H1 (cell line): ENCODE data around the gene WDR93. TPM values are rescaled to one million over a fixed set of nuclear protein-coding genes. Genes with fewer than 3 reads are reported as not detected.

Experiments used
- CTCF ChIA-PET: fragments of 300-600 bp; sonication (Branson Sonifier 250); formaldehyde crosslinking; loops from one replicate; lab custom pipeline; 2021; ENCODE audit not compliant: partially characterized antibody; lab: Charles Lee
- POLR2A ChIA-PET: fragments of 300-600 bp; sonication (Branson Sonifier 250); formaldehyde crosslinking; loops from one replicate; lab custom pipeline; 2021; ENCODE audit warnings: inconsistent platforms; ENCODE audit not compliant: partially characterized antibody; lab: Charles Lee
- DNase-seq, 2 experiments: peaks; one replicate each; pipeline versions ENCODE4 v3.0.0 to v3.0.0-alpha.2; 2010 to 2022; ENCODE audit warnings: low spot score in 2 of 2, low read depth in 1 of 2, mixed read lengths in 1 of 2
- FAIRE-seq: peaks from 2 replicates; lab custom pipeline; 2011; peaks lifted over from hg19 to GRCh38; lab: Jason Lieb, UNC
- H2AFZ ChIP-seq: 2 replicates; pipeline ENCODE4 v1.8.1; 2012; ENCODE audit warnings: low read length, inconsistent platforms
- H2AK5ac ChIP-seq: 2 replicates; pipeline ENCODE4 v1.6.1; 2013; ENCODE audit warnings: low read depth, low read length
- H2BK120ac ChIP-seq: replicated peaks from 2 replicates; pipeline ENCODE3; 2013; ENCODE audit warnings: low read depth, low read length, inconsistent platforms
- H2BK12ac ChIP-seq: 2 replicates; pipeline ENCODE4 v1.6.1; 2013; ENCODE audit warnings: low read depth, low read length
- H2BK15ac ChIP-seq: 2 replicates; pipeline ENCODE4 v1.6.1; 2013; ENCODE audit warnings: low read length
- H2BK20ac ChIP-seq: 2 replicates; pipeline ENCODE4 v1.6.1; 2013; ENCODE audit warnings: low read length
- H2BK5ac ChIP-seq: 2 replicates; pipeline ENCODE4 v1.6.1; 2013; ENCODE audit warnings: low read depth, low read length
- H3K14ac ChIP-seq: 2 replicates; pipeline ENCODE4 v1.6.1; 2013; ENCODE audit warnings: inconsistent platforms; ENCODE audit not compliant: insufficient read length
- H3K18ac ChIP-seq: 2 replicates; pipeline ENCODE4 v1.6.1; 2013; ENCODE audit warnings: low read length; ENCODE audit errors: extremely low read depth
- H3K23ac ChIP-seq: 2 replicates; pipeline ENCODE4 v1.6.1; 2013; ENCODE audit warnings: inconsistent platforms; ENCODE audit not compliant: insufficient read length
- H3K23me2 ChIP-seq: 2 replicates; pipeline ENCODE4 v1.6.1; 2013; ENCODE audit warnings: low read depth, low read length
- H3K27ac ChIP-seq: 2 replicates; pipeline ENCODE4 v1.6.1; 2011; ENCODE audit warnings: low read depth, low read length, inconsistent platforms
- H3K27me3 ChIP-seq, 4 experiments: replicated peaks in 1 of 4; 1 replicate in 1 of 4; 2 replicates in 3 of 4; pipeline versions ENCODE4 v1.6.1 to v1.8.1; 2011 to 2013; ENCODE audit warnings: low read length in 3 of 4, mild to moderate bottlenecking in 3 of 4, inconsistent platforms in 2 of 4, mixed read lengths in 2 of 4, moderate library complexity in 1 of 4; ENCODE audit not compliant: control insufficient read depth in 3 of 4, insufficient read depth in 3 of 4; ENCODE audit errors: extremely low read depth in 1 of 4
- H3K36me3 ChIP-seq, 4 experiments: 2 replicates each; pipeline versions ENCODE4 v1.6.1 to v1.8.1; 2011 to 2013; ENCODE audit warnings: mild to moderate bottlenecking in 4 of 4, low read length in 3 of 4, moderate library complexity in 2 of 4, control low read depth in 1 of 4, inconsistent platforms in 1 of 4; ENCODE audit not compliant: insufficient read depth in 4 of 4, control insufficient read depth in 2 of 4
- H3K4ac ChIP-seq: replicated peaks from 2 replicates; pipeline ENCODE3; 2013; ENCODE audit warnings: low read length, low read depth, mixed read lengths, inconsistent platforms; ENCODE audit not compliant: insufficient read length
- H3K4me1 ChIP-seq, 4 experiments: replicated peaks in 1 of 4; 1 replicate in 1 of 4; 2 replicates in 3 of 4; pipeline versions ENCODE4 v1.6.1 to v1.8.1; 2011 to 2013; ENCODE audit warnings: low read length in 3 of 4, inconsistent platforms in 2 of 4, mixed read lengths in 1 of 4; ENCODE audit not compliant: insufficient read depth in 4 of 4, control insufficient read depth in 3 of 4
- H3K4me2 ChIP-seq, 2 experiments: 2 replicates each; pipeline versions ENCODE4 v1.6.1 to v1.8.1; 2011 to 2013; ENCODE audit warnings: low read depth in 2 of 2, low read length in 2 of 2, control low read depth in 1 of 2, inconsistent platforms in 1 of 2, mild to moderate bottlenecking in 1 of 2; ENCODE audit not compliant: insufficient read depth in 1 of 2
- H3K4me3 ChIP-seq, 4 experiments: fragments of 200-600, 300-600 bp in 1 of 4; sonication (generic), shearing (Covaris generic), sonication (Bioruptor Twin) in 1 of 4; 2 replicates each; pipeline versions ENCODE4 v1.5.1 to v1.8.1; 2011 to 2016; ENCODE audit warnings: low read length in 4 of 4, low read depth in 3 of 4, control low read depth in 2 of 4, inconsistent platforms in 2 of 4, mild to moderate bottlenecking in 2 of 4, mixed read lengths in 1 of 4, moderate library complexity in 1 of 4; ENCODE audit not compliant: insufficient read depth in 2 of 4; ENCODE audit errors: extremely low read depth in 1 of 4
- H3K56ac ChIP-seq: replicated peaks from 2 replicates; pipeline ENCODE3; 2013; ENCODE audit warnings: low read depth, mild to moderate bottlenecking, mixed read lengths, low read length, inconsistent platforms; ENCODE audit not compliant: insufficient read length
- H3K79me1 ChIP-seq: 2 replicates; pipeline ENCODE4 v1.6.1; 2013; ENCODE audit warnings: low read depth, low read length, control low read depth
- H3K79me2 ChIP-seq, 2 experiments: 2 replicates each; pipeline versions ENCODE4 v1.6.1 to v1.8.1; 2012 to 2013; ENCODE audit warnings: low read length in 2 of 2, mild to moderate bottlenecking in 2 of 2, inconsistent platforms in 1 of 2; ENCODE audit not compliant: insufficient read depth in 2 of 2, control insufficient read depth in 1 of 2
- H3K9ac ChIP-seq, 4 experiments: replicated peaks in 1 of 4; 1 replicate in 1 of 4; 2 replicates in 3 of 4; pipeline versions ENCODE4 v1.6.1 to v1.8.1; 2011 to 2013; ENCODE audit warnings: low read depth in 3 of 4, low read length in 3 of 4, control low read depth in 2 of 4, mild to moderate bottlenecking in 2 of 4, moderate library complexity in 2 of 4, inconsistent platforms in 1 of 4; ENCODE audit errors: extremely low read depth in 1 of 4
- H3K9me3 ChIP-seq, 2 experiments: 2 replicates each; pipeline versions ENCODE4 v1.6.1 to v1.8.1; 2012 to 2013; ENCODE audit warnings: mild to moderate bottlenecking in 2 of 2, moderate library complexity in 2 of 2, control low read depth in 1 of 2, inconsistent platforms in 1 of 2, low read depth in 1 of 2, low read length in 1 of 2, mixed read lengths in 1 of 2; ENCODE audit not compliant: insufficient read depth in 2 of 2
- H4K20me1 ChIP-seq, 2 experiments: replicated peaks in 1 of 2; 2 replicates each; pipeline versions ENCODE3 to v1.8.1; 2011 to 2013; ENCODE audit warnings: inconsistent platforms in 2 of 2, low read length in 2 of 2, mild to moderate bottlenecking in 1 of 2; ENCODE audit not compliant: insufficient read depth in 2 of 2, control insufficient read depth in 1 of 2
- H4K5ac ChIP-seq: 2 replicates; pipeline ENCODE4 v1.6.1; 2013; ENCODE audit warnings: low read length, low read depth, mixed read lengths, inconsistent platforms; ENCODE audit not compliant: insufficient read length
- H4K8ac ChIP-seq: 2 replicates; pipeline ENCODE4 v1.8.0; 2013; ENCODE audit warnings: mild to moderate bottlenecking, moderate library complexity, low read length, inconsistent platforms; ENCODE audit not compliant: insufficient read depth; ENCODE audit errors: extremely low read depth
- H4K91ac ChIP-seq: replicated peaks from 2 replicates; pipeline ENCODE3; 2013; ENCODE audit warnings: low read length, mixed read lengths, inconsistent platforms; ENCODE audit not compliant: insufficient read length
- BACH1 ChIP-seq: IDR thresholded peaks from 2 replicates; pipeline ENCODE4 v1.6.1; 2012; ENCODE audit warnings: low read length, improper control_type of control experiment
- CHD2 ChIP-seq: IDR thresholded peaks from 2 replicates; pipeline ENCODE4 v1.6.1; 2012; ENCODE audit warnings: low read length, improper control_type of control experiment
- CTBP2 ChIP-seq: IDR thresholded peaks from 2 replicates; pipeline ENCODE4 v1.7.0; 2011; ENCODE audit warnings: borderline replicate concordance, mild to moderate bottlenecking, moderate library complexity, mixed read lengths, low read length; ENCODE audit not compliant: insufficient read depth, insufficient read length
- EZH2 ChIP-seq: fragments of 200-600 bp; sonication (generic); IDR thresholded peaks from 2 replicates; pipeline ENCODE4 v1.7.1; 2012; ENCODE audit warnings: low read depth, mild to moderate bottlenecking, moderate library complexity, low read length, inconsistent platforms; ENCODE audit not compliant: severe bottlenecking
- SAP30 ChIP-seq: fragments of 300-600 bp; sonication (generic); IDR thresholded peaks from 2 replicates; pipeline ENCODE4 v1.7.1; 2012; ENCODE audit warnings: low read length, moderate library complexity, mild to moderate bottlenecking, inconsistent platforms; ENCODE audit not compliant: insufficient read depth, insufficient replicate concordance
- TCF12 ChIP-seq: IDR thresholded peaks from 2 replicates; pipeline ENCODE4 v1.6.1; 2011; ENCODE audit warnings: low read depth, mild to moderate bottlenecking, low read length
- WGBS, 2 experiments: shearing (Covaris generic) in 1 of 2; methylation state at CpG; one replicate each; pipeline versions ENCODE4 v1.1.6 to v1.1.7; 2013 to 2015; ENCODE audit warnings: low lambda C conversion rate in 2 of 2, mixed read lengths in 2 of 2, inconsistent platforms in 1 of 2, low coverage in 1 of 2, missing lambda C conversion rate in 1 of 2; ENCODE audit not compliant: insufficient replicate concordance in 2 of 2, insufficient coverage in 1 of 2, insufficient read length in 1 of 2; ENCODE audit errors: extremely low coverage in 1 of 2, missing lambda C conversion rate in 1 of 2; 5-methylcytosine and 5-hydroxymethylcytosine counted together
- polyA plus RNA-seq, 7 experiments: library from polyadenylated mRNA; depleted of rRNA in 3 of 7; stranded (reverse) in 5 of 7; unstranded in 2 of 7; fragments of >200 nt in 5 of 7; fragments of 200-250 nt in 2 of 7; gene quantifications; 1 replicate in 5 of 7; 2 replicates in 1 of 7; 4 replicates in 1 of 7; pipeline versions ENCODE4 v1.2.1 to v1.2.3, GENCODE V29; 2011 to 2013; ENCODE audit warnings: missing spikeins in 2 of 7, mixed read lengths in 2 of 7
- total RNA-seq: library from RNA; stranded (reverse); fragmentation: NEBNext Ultra II Directional; extraction: Animal tissue kit (Norgen Biotek cat#: 25700); gene quantifications from 2 replicates; pipeline ENCODE4 v1.2.1, GENCODE V29; 2021

Gene WDR93
- total and polyA plus RNA-seq, 2 of the 8 experiments (the other 6 are each of a cell fraction or from before 2014, with no cell fraction given) = 0.03 TPM; not detected in 1

GRCh38 chr15:89746386-89746780 lies 55.8 kb downstream of the WDR93 start:
- H3K18ac ChIP-seq = no peak overlapping the region
- H3K79me1 ChIP-seq = no peaks in the 10 kb centered on the region; the same call in none of the 2 replicates
- H2BK20ac ChIP-seq = no peak overlapping the region
- peaks cover 1 to 10% of the 10 kb centered on the region in 2 experiments for H4K20me1 ChIP-seq
- CTCF ChIA-PET = interaction anchor here (1.1 to 1.5 kb wide), 3 partner anchors 18 to 49 kb away, joined by 4 read pairs; no protein-coding TSS in a partner anchor
- H3K4me1 ChIP-seq = peaks cover 0 to 24% (median 18%) of the 10 kb centered on the region in 4 experiments; a peak in 6 of 7 replicates
- H3K27me3 ChIP-seq = peaks cover 34 to 62% (median 58%) of the 10 kb centered on the region in 4 experiments
- H3K79me2 ChIP-seq = no peaks in the 10 kb centered on the region
- 0 out of 2 replicates have a peak overlapping the region, but pooled peaks have one; percentile 84 for H2BK12ac ChIP-seq
- peak overlapping the region; percentile 16; the same call in 1 of the 2 replicates for H4K8ac ChIP-seq
- no peak for TF ChIP-seq CHD2
- no peak for TF ChIP-seq TCF12
- no peak for TF ChIP-seq SAP30
- TF ChIP-seq BACH1 = no peak
- TF ChIP-seq EZH2 = no peak
- no peak for TF ChIP-seq CTBP2
- H2AK5ac ChIP-seq = peak overlapping the region; percentile 83; the same call in 1 of the 2 replicates
- WGBS, 2 experiments = 87% methylated on average over 9 of the region's 9 CpGs; no CpG with 5 or more reads in 1 of the 2 experiments
- H3K4me2 ChIP-seq = peak overlapping the region in 1 of 2 experiments; percentile 58; a peak in 1 of 4 replicates
- FAIRE-seq (no peak), DNase-seq (no peak)
- no peak overlapping the region for H3K27ac ChIP-seq
- H2AFZ ChIP-seq = no peak overlapping the region
- H3K4me3 ChIP-seq = no peak overlapping the region
- peak overlapping the region; percentile 53; the same call in 1 of the 2 replicates for H2BK15ac ChIP-seq
- H3K14ac ChIP-seq = no peak overlapping the region
- H3K4ac ChIP-seq = no peak overlapping the region
- no peak overlapping the region; a peak in 1 of 7 replicates for H3K9ac ChIP-seq
- H3K9me3 ChIP-seq = no peaks in the 10 kb centered on the region
- H3K23me2 ChIP-seq = peaks cover 28% of the 10 kb centered on the region; the same call in 1 of the 2 replicates
- no peak overlapping the region for H4K5ac ChIP-seq
- H3K36me3 ChIP-seq = no peaks in the 10 kb centered on the region
- H2BK120ac ChIP-seq = no peak overlapping the region
- H4K91ac ChIP-seq = peak overlapping the region; percentile 15
- 0 out of 2 replicates have a peak overlapping the region, but pooled peaks have one; percentile 60 for H2BK5ac ChIP-seq
- no peak overlapping the region for H3K23ac ChIP-seq
- peak overlapping the region; percentile 82 for H3K56ac ChIP-seq
- POLR2A ChIA-PET = no interaction called here
